Neural cell (in vitro differentiated cells): ENCODE measurements around the gene ICAM2. TPM values are rescaled to one million over a fixed set of nuclear protein-coding genes. Genes with fewer than 3 reads are reported as not detected.

Experiments used
- H2AFZ ChIP-seq: fragments of 200-600, 300-800 bp; sonication (generic), shearing (Covaris generic); 2 replicates; pipeline ENCODE4 v1.6.0; 2014; ENCODE audit warnings: low read depth, mild to moderate bottlenecking, antibody characterized with exemption, low read length, moderate library complexity
- H3F3A ChIP-seq: fragments of 200-600 bp; shearing (Covaris generic); 2 replicates; pipeline ENCODE4 v1.6.1; 2016; ENCODE audit warnings: mild to moderate bottlenecking, moderate library complexity, mixed read lengths, antibody characterized with exemption, low read length; ENCODE audit not compliant: insufficient read depth, poor library complexity, severe bottlenecking
- H3K27ac ChIP-seq: fragments of 200-600, 300-800 bp; sonication (generic), shearing (Covaris generic); 2 replicates; pipeline ENCODE4 v1.5.1; 2014; ENCODE audit warnings: mild to moderate bottlenecking, low read length, moderate library complexity
- H3K27me3 ChIP-seq: fragments of 300-800, 200-600 bp; sonication (generic), shearing (Covaris generic); 2 replicates; pipeline ENCODE4 v1.6.0; 2014; ENCODE audit warnings: mild to moderate bottlenecking, low read depth, low read length, moderate library complexity; ENCODE audit not compliant: insufficient read depth
- H3K36me3 ChIP-seq: fragments of 300-800, 200-600 bp; sonication (generic), shearing (Covaris generic); 2 replicates; pipeline ENCODE4 v1.5.1; 2014; ENCODE audit warnings: mild to moderate bottlenecking, antibody characterized with exemption, low read length, moderate library complexity; ENCODE audit not compliant: insufficient read depth
- H3K4me2 ChIP-seq: fragments of 300-800, 200-600 bp; sonication (generic), shearing (Covaris generic); 2 replicates; pipeline ENCODE4 v1.6.0; 2014; ENCODE audit warnings: mild to moderate bottlenecking, low read length
- H3K4me3 ChIP-seq: fragments of 300-800, 200-600 bp; sonication (generic), shearing (Covaris generic); 2 replicates; pipeline ENCODE4 v1.5.1; 2014; ENCODE audit warnings: mild to moderate bottlenecking, low read length, moderate library complexity
- H3K79me2 ChIP-seq: fragments of 200-600 bp; shearing (Covaris generic); replicated peaks from 2 replicates; pipeline ENCODE4 v1.6.0; 2014; ENCODE audit warnings: mild to moderate bottlenecking, low read length, moderate library complexity; ENCODE audit not compliant: insufficient read depth
- H3K9ac ChIP-seq: fragments of 300-800, 200-600 bp; sonication (generic), shearing (Covaris generic); 2 replicates; pipeline ENCODE4 v1.6.1; 2016; ENCODE audit warnings: mild to moderate bottlenecking, low read length, mixed read lengths
- H3K9me2 ChIP-seq: fragments of 200-600 bp; shearing (Covaris generic); 2 replicates; pipeline ENCODE4 v1.6.1; 2016; ENCODE audit warnings: mild to moderate bottlenecking, low read length, mixed read lengths; ENCODE audit not compliant: insufficient read depth
- H3K9me3 ChIP-seq: fragments of 200-600, 300-800 bp; sonication (generic), shearing (Covaris generic); 2 replicates; pipeline ENCODE4 v1.6.1; 2016; ENCODE audit warnings: mild to moderate bottlenecking, mixed run types, low read length, moderate library complexity, mixed read lengths
- H4K20me1 ChIP-seq: fragments of 200-600 bp; shearing (Covaris generic); 2 replicates; pipeline ENCODE4 v1.6.1; 2016; ENCODE audit warnings: mild to moderate bottlenecking, mixed run types; ENCODE audit not compliant: insufficient read depth
- CTCF ChIP-seq: fragments of 450-650 bp; IDR thresholded peaks from 2 replicates; pipeline ENCODE4 v1.5.1; 2014; ENCODE audit warnings: antibody characterized with exemption, mild to moderate bottlenecking, moderate library complexity; ENCODE audit not compliant: poor library complexity, severe bottlenecking
- EP300 ChIP-seq: fragments of 450-650 bp; conservative IDR thresholded peaks from 2 replicates; pipeline ENCODE4 v1.6.1; 2014; ENCODE audit warnings: antibody characterized with exemption, mild to moderate bottlenecking, moderate library complexity; ENCODE audit not compliant: poor library complexity, severe bottlenecking
- EZH2 ChIP-seq: fragments of 200-600, 300-800 bp; shearing (Covaris generic), sonication (generic); IDR thresholded peaks from 2 replicates; pipeline ENCODE4 v1.6.1; 2014; ENCODE audit warnings: antibody characterized with exemption, low read length, borderline replicate concordance, mild to moderate bottlenecking; ENCODE audit not compliant: insufficient read depth, poor library complexity, severe bottlenecking
- MXI1 ChIP-seq: fragments of 450-650 bp; conservative IDR thresholded peaks from 2 replicates; pipeline ENCODE4 v1.6.1; 2014; ENCODE audit warnings: antibody characterized with exemption, mild to moderate bottlenecking; ENCODE audit not compliant: poor library complexity, severe bottlenecking
- POLR2AphosphoS5 ChIP-seq: IDR thresholded peaks from 2 replicates; pipeline ENCODE4 v1.6.1; 2012
- RAD21 ChIP-seq: fragments of 450-650 bp; conservative IDR thresholded peaks from 2 replicates; pipeline ENCODE4 v1.6.1; 2014; ENCODE audit warnings: antibody characterized with exemption, mild to moderate bottlenecking, moderate library complexity
- REST ChIP-seq: IDR thresholded peaks from 2 replicates; pipeline ENCODE4 v1.6.1; 2012; ENCODE audit warnings: borderline replicate concordance
- SMC3 ChIP-seq: fragments of 450-650 bp; conservative IDR thresholded peaks from 2 replicates; pipeline ENCODE4 v1.6.1; 2014; ENCODE audit warnings: antibody characterized with exemption, mild to moderate bottlenecking, moderate library complexity; ENCODE audit not compliant: poor library complexity
- TAF1 ChIP-seq: IDR thresholded peaks from 2 replicates; pipeline ENCODE4 v1.6.1; 2012; ENCODE audit warnings: low read depth
- polyA plus RNA-seq: library from polyadenylated mRNA; depleted of rRNA; stranded (reverse); fragments of >200 nt; gene quantifications from 2 replicates; pipeline ENCODE4 v1.2.3, GENCODE V29; 2014

Gene ICAM2
- polyA plus RNA-seq, 1 donor from 2014 or later, result not detected

- Histone ChIP-seq H3K36me3 (no peaks in the 10 kb centered on the region), H3K27ac (no peak overlapping the region), H3K27me3 (no peaks in the 10 kb centered on the region), H3K4me2 (no peak overlapping the region), H3K9me3 (no peaks in the 10 kb centered on the region), H4K20me1 (no peaks in the 10 kb centered on the region), H3K4me3 (no peak overlapping the region), H3F3A (no peaks in the 10 kb centered on the region), H2AFZ (no peak overlapping the region), H3K79me2 (no peaks in the 10 kb centered on the region), H3K9ac (no peak overlapping the region), H3K9me2 (no peaks in the 10 kb centered on the region)
- TF ChIP-seq RAD21 (no peak), SMC3 (no peak), CTCF (no peak), MXI1 (no peak), EP300 (no peak), EZH2 (no peak), REST (no peak)
Measured at GRCh38 chr17:63993368-63993985, 27.0 kb downstream of the ICAM2 start.

GRCh38 chr17:63991611-63992010, 28.8 kb downstream of the ICAM2 start:
- no peaks in the 10 kb centered on the region for H3K36me3 ChIP-seq
- H3K9me2 ChIP-seq, result no peaks in the 10 kb centered on the region

More at GRCh38 chr17:63991611-63992010, 28.8 kb downstream of the ICAM2 start:
- no peak overlapping the region for H3K9ac ChIP-seq
- no peak overlapping the region for H3K4me2 ChIP-seq
- H3K27ac ChIP-seq, result no peak overlapping the region
- H3K27me3 ChIP-seq, result no peaks in the 10 kb centered on the region
- H4K20me1 ChIP-seq, result no peaks in the 10 kb centered on the region
- H3K9me3 ChIP-seq, result no peaks in the 10 kb centered on the region
- H2AFZ ChIP-seq, result no peak overlapping the region
- no peak for TF ChIP-seq EZH2
- no peak for TF ChIP-seq REST
- TF ChIP-seq POLR2AphosphoS5, result no peak
- no peak for TF ChIP-seq SMC3
- no peak for TF ChIP-seq EP300
- TF ChIP-seq RAD21, result no peak
- TF ChIP-seq TAF1, result no peak
- TF ChIP-seq CTCF, result no peak
- TF ChIP-seq MXI1, result no peak
- no peaks in the 10 kb centered on the region for H3K79me2 ChIP-seq
- H3F3A ChIP-seq, result no peaks in the 10 kb centered on the region
- no peak overlapping the region for H3K4me3 ChIP-seq
